Right hindlimb (tissue), 1 donor: ENCODE results near the gene SH3RF3.

Source experiments
- DNase-seq: peaks from one replicate; pipeline ENCODE4 v3.0.0-alpha.2; 2018

SH3RF3 gene

DNA sequence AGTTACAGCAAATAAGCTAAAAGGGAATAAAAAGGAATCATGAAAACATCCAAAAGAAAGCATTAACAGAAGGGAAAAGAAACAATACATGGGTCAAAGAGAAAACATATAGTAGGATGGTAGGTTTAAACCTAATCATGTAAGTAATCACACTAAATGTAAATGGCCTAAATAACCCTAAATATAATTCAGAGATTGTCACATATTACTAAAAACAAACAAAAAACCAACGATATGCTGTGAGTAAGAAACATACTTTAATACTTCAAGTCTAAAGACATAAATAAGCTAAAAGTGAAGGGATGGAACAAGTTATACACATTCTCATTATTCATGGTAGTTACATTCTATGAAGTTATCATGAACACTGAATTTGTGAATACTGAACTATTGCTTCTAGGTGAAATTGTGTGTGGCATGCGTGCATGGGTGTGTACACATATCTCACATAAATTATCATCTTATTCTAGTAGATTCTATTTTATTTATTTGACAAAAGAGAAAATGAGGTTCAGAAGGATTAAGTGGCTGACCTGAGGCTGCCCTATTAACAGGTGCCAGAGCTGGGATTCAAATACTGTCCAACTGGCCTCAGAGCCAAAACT, 313.8 kb downstream of the SH3RF3 start:
- no peak for DNase-seq

DNA sequence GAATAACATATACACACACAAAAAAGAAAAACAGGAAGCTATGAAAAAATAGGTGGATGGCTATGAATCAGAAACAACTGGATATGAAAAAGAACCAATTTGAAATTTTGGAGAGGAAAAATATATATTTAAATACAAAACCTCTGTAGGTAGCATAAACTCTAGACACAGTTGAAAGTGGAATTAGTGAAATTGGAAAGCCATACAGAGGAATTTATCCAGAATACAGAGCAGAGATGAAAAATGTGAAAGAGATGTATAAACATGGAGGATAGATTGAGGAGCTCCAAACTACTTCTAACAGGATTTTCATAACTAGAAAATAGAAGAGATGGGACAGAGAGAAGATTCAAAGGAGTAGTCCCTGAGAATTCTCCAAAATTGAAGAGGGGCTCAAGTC, 315.9 kb downstream of the SH3RF3 start:
- no peak for DNase-seq

DNA sequence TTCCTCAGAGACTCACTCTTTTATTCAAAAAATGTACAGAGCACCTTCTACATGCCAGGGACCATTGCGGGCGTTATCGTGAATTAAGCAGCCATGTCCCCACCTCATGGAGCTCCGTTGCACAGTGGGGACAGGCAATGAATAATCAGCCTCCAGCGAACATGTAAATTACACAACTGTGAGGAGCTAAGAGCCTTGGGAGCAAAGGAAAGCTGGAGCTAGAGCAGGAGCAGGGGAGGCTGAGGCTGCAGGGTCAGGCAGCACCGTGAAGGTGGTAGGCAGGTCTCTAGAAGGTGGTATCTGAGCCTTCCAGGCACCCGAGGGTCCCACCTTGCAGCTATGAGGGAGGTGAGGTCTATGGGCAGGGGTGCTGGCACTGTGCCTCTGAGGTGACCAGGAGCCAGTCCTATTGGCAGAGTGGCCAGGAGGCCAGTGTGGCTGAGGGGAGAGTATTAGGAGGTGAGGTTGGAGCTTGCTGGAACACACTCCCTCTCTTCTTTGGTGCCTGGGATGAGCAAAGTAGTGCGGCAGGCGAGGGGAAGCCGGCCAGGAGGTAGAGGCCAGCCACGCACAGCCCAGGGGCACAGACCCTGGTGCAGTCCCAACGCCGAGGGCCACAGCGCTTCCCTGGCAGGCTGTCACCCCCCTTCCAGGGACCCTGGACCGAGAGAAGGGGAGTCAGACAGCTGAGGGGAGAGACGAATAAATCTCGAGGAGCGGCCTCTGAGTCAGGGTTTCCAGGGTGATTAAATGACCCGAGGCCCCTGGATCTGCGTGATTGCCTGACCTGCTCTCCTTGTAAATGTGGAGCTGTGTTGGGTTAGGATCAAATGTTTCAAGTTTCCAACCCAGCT, 317.5 kb downstream of the SH3RF3 start:
- DNase-seq, result no peak

DNA sequence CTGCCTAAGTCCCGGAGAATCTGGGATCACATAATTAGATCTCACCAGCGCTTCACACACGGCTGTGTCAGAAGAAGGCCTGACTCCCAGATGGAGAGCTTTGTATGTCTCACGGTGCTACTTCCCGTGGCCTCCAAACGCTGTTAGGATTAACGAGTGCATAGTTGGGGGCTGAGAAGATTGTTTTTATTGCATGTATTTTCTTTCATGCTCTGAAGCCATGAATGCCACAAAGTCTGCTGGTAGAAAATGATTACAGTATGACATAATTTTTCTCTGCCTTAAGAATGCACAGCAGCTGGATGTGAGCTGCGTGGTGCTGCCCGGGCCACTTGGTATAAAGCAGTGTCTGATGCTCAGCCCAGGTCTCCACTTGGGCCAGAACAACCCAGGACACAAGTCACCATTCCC, 318.3 kb downstream of the SH3RF3 start:
- peak; percentile 50 for DNase-seq

DNA sequence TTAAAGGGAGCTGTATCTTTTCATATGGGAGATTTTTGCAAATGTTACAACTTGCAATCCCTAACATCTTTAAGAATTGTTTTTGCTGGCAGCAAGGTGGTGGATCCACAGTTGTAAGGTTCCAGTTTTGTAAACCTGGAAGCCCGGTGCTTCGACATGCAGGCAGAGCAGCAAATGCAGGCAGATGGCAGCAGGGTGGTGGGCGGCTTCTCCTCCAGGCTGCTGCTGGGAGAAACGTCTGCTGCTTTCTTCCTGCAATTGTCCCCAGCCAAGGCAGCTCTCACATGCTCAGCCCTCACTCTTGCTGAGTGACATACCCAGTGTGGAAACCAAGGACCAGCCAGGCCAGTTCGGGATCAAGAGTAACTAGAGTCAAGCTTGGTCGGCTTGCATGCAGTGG, 318.8 kb downstream of the SH3RF3 start:
- DNase-seq, result no peak

DNA sequence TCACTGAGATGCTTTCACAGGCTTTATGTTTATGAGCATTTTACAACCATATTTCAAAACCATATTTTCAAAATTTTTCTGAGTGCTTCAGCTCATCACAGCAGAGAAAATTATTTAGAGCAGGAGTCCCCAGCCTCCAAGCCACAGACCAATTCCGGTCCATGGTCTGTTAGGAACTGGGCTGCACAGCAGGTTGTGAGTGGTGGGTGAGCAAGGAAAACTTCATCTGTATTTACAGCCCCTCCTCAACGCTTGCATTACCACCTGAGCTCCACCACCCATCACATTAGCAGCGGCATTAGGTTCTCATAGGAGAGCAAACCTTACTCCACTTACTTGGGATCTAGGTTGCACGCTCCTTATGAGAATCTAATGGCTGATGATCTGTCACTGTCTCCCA, 319.2 kb downstream of the SH3RF3 start:
- no peak for DNase-seq

DNA sequence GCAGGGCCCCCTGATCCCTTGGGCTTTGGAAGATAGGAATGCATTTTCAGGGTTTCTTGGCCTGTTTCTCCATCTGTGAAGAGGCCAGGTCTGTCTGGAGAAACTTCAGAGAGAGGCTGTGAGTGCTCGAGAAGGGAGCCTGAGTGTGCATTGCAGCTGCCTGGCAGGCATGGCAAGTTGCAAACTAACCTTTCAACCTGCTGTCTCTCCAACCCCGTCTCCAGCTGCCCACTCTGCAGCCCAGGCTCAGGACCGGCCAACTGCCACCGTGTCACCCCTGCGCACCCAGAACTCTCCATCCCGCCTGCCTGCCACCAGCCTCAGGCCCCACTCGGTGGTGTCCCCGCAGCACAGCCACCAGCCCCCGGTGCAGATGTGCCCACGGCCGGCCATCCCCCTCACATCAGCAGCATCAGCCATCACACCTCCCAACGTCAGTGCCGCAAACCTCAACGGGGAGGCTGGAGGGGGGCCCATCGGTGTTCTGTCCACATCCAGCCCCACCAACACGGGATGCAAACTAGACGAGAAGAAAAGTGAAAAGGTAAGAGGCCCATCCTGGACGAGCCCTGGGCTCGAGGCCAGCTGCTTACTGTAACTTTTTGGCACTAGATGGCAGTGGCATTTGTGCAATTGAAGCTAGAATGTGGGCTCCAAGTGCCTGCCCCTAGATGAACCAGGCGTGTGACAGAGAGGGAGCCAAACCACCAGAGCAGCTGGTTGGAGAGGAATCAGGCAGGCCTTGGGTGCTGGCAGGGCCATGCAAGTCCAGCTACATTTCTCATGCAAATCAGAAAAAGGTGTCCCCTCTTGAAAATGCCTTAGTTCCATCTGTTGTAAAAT, 320.2 kb downstream of the SH3RF3 start:
- DNase-seq, result peak; percentile 67

DNA sequence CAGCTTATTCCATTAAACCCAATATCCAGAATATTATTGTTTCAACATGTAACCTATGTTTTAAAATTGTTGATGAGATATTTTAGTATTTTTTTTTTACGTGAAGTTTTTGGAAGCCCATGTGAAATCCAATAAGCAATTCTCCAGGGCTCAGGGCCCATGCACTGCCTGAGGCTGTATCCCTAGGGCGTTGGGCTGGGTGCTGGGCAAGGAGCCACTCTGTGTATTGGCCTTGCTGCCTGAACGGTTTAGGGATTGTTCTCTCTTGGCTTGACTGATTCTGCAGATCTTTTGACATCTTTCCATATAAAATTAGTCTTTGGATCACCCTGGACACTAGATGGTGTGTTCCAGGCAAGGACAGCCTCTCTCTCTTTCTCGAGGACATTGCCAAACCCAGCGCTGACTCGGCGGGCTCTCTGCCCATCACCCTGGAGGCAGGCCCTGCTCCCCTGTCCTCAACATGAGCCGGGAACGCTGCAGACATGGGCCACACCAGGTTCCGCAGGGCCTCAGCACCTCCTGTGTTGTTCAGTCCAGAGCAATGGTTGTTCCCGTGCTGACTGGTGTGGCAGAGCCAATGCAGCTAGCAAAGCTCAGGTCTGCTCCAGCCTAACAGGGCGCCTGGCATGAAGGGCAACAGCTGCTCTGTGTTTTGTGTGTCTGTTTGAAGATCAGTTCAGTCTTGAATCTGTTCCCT, 321.7 kb downstream of the SH3RF3 start:
- DNase-seq, result no peak

DNA sequence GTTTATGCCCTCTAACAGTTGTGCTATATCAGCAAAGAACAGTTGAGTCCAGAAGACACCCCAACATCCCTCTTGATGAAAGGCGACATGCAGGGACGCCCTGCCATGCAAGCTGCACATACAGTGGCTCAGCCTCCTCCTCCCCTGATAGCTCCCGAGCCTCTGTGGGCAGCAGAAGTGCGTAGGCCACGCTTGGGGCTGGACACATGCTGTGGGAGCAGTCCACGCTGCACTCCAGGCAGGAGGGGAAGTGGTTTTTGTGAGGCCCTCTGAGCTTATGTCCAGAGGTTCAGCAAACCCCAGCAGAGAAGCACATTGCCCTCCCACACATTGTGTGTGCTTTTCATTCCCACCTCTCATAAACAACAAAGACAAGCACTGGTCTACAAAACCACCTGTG, 322.7 kb downstream of the SH3RF3 start:
- DNase-seq, result no peak

DNA sequence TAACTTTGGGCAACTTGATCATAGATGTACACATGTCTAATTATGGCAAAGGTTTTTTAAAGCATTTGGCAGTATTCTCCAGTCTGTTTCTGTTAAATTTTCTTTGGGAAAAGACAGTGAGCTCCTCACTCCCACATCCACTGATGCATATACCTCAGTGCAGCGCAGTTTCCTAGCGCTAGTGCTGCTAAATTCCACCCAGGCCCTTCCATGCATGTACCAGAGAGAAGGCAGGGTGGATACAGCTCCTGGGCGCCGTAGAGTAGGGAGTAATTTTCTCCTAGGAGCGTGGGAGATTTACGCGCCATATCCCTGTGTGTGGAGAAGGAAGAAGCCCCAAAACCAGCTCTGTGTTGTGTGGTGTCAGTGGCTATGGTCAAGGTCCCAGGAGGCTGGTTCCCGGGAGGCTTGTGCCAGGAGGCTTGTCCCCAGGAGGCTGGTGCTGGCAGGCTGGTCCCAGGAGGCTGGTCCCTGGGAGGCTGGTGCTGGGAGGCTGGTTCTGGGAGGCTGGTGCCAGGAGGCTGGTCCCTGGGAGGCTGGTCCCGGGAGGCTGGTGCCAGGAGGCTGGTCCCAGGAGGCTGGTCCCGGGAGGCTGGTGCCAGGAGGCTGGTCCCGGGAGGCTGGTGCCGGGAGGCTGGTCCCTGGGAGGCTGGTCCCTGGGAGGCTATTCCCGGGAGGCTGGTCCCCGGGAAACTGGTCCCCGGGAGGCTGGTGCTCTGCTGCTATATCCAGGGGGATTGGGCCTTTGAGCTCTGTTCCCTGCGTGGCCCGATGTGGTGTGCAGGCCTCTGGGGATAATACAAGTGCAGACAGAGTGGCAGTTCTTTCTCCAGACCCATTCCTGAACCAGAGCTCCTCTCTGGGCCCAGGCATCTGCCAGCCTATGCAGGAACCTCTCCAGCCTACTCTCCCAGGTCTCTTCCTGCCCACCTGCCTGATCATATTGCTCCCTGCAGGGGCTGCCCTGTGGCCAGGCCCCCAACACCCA, 323.6 kb downstream of the SH3RF3 start:
- DNase-seq, result no peak

DNA sequence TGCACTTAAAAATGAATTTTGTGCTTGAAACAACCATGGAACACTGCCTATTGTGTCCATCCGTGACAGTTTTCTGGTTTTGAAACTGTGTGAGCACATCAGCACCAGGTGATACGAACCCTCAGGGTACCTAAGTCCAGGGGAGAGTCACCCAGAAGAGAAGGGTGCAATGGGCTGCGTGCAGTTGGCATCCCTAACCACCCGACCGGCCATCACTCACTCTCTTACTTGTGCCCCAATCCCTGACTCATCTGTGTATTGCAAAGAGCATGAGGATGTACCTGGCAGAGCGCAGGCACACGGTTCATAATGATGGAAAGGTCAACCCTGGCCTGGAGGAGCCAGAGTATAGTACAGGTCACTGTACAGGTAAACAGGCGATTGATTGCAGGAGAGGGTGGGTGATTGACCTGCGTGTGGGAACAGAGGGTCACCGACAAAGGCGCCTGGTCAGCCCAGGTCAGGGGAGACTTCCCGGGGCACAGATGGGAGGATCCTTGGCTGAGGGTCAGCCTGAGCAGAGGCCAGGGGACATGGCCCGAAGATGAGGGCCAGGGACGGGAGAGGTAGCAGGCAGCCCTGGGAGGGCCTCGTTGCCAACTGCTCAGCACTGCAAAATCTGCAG, 324.5 kb downstream of the SH3RF3 start:
- no peak for DNase-seq

DNA sequence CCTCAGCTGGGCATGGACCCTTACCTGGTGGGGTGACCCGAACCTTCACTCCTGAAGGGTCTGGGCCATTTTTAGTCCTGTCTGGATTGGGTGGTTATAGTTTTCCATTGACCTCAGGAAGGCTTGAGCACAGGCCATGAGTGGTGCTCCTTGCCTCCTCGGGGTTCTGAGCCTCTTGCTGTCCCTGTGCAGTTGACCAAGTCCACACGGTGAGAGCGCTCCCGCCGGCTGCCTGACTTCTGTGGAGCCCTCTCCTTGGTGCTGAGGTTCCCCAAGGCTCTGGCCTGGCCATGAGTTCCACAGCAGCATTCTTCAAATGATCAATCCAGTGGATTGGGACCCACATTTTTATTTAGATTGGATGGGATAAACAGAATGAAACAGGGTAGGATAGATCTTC, 325.3 kb downstream of the SH3RF3 start:
- DNase-seq, result no peak

DNA sequence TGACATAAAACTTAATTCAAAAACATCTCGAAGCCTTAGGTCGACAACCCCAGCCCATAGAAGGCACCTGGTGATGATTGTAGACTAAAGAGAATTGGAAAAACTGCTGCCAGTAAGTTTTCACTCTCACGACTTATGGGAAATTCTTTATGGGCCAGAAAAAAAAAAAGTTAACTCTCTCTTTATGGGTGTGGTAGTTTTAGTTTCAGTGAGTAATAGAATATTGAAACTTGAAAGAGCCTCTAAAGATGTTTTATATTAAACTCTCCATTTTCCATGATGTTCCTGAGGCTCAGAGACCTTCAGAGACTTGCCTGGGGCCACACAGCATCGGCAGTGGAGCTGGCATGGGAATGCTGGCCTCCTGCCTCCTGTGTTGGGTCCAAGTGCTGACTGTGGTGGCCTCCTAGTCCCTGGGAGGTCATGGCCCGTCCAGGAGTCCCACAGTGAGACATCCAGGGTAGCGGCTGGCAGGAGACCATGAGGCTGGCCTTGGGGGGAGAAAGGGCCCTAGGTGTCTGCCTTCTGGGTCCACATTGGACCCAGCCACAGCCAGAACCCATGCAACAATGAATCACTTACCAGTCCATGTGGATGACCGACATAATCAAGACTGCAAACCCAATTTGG, 325.9 kb downstream of the SH3RF3 start:
- DNase-seq, result no peak

DNA sequence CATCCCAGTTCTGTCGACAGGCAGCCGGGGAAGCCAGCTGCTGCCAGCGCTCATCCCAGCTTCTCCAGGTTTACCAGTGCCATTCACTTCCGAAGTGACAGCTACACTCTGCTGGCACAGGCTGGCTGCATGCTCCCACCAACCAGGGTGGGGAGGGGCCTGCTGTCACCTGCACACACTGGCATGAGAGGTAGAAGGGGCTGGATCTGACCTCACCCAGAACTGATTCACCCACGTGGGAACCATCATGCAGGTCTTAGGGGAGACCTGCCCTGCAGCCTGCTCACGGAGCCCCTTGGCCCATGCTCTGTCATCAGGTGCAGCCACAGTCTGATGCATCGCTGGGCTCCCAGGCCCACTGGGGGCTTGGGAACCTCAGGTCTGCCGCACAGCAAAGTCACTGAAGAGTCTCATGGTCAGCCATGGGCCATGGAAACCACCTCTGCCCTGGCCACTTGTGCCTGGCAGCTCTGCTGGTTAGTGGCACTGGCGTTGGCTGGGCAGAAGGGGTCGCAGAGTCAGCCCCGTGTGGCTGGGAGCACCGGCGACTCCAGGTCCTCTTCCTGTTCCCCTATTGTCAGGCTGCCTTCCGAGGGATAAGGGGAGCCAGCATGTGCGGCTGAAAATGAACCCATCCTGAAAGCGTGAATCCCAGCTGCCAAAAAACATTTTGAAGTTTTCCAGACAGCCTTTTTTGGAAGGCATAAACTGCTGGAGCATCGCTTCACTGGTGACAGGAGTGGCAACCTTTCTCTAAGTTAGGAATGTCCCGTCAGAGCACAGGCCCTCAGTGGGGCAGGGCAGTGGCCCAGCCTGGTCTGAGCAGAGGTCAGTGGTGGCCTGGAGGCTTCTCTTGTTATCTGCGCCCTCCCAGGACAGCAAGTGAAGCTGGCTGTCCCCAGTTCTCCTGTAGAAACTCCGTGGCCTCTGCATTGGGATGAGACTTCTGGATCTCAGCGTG, 327.0 kb downstream of the SH3RF3 start:
- DNase-seq, result no peak

DNA sequence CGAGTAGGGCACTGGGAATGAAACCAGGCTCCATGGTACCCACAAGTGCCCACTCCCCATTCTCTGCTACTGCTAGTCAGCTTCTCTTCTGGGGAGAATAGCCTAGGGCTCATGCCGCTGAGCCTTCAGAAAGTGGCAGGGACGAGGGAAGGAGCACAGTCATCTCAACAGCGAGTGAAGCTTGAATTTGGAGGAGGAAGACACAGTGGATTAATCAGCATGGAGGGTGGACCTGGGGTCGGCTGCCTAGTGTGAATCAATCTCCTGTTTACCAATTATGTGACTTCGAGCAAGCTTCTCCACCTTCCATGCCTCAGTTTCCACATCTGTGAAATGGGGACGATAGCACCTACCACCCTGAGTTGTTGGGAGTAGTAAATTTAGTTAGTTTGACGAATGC, 327.8 kb downstream of the SH3RF3 start:
- DNase-seq, result no peak

DNA sequence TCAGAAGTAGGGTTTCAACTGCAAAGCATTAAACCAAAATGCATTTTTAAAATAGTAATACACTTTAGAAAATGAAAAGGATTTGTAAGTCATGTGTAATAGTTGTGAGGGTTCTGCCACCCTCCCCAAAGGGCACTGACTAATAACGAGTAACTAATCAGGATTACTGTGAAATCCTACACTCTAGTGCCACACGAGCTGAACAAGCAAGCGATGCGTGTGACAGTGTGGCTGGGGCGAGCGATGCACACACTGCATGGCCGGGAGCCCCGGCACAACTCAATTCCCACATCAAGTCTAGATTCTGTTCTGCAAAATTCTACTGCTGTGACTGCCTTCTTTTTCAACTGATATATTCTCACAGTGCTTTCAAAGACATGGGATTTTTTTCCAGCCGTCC, 328.4 kb downstream of the SH3RF3 start:
- DNase-seq, result no peak

DNA sequence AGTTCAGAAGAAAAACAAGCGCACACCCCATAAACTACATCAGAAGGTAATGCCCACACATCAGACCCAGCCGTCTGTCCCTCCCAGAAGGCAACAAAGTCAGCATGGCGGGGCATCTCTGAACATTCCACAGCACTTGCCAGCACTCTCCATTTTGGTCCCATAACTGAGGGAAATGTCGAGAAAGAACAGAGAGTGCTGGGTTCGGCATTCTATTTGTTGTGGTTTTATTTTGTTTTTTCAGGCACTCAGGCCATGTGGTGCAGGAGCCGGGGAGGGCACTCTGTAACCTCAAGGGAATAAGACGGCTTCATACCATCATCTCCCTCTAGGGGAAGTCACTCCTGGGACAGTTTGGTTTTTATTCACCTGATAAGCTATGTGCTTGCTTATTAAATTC, 328.8 kb downstream of the SH3RF3 start:
- no peak for DNase-seq

DNA sequence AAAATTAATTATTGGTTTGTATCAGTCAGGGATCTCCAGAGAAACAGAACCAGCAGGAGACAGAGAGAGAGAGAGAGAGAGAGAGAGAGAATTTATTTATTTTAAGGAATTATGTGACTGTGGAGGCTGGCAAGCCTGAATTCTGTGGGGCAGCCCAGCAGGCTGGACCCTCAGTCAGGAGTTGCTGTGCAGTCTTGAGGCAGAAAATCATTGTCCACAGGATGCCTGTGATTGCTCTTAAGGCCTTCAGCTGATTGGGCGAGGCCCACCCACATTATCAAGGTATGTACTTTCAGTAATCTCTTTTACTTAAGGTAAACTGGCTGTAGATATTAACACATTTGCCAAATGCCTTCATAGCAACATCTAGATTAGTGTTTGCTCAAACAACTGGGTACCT, 329.5 kb downstream of the SH3RF3 start:
- no peak for DNase-seq

DNA sequence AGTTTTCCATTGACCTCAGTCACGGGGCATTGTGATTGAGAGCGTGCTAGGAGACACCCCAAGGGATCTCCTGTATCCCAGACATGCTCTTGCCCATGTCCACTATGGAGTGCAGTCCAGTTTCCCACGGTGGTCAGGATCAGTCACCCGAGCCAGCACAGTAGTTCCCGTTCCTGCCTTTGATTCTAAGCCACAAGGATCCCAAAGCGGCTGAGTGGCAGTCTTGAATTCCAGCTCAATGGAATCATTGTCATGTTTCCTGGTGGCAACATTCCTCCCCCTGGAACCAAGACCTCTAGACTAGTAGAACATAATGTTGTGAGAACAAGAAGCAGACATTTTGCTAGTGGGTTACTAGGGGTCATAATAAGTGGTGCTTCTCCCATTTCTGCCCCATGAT, 330.5 kb downstream of the SH3RF3 start:
- DNase-seq, result no peak
